ENCODE results near the gene FAM43B. TPM values are rescaled to one million over a fixed set of nuclear protein-coding genes. Genes with fewer than 3 reads are reported as not detected.
"Not testable (repeated sequence)": the region's sequence is repeated elsewhere in the genome, so short reads cannot be mapped to it uniquely, and the experiment has no call there.

Gene FAM43B
- total and polyA plus RNA-seq, 2 experiments from 2014 or later, result 0.66 to 3.0 TPM

DNA sequence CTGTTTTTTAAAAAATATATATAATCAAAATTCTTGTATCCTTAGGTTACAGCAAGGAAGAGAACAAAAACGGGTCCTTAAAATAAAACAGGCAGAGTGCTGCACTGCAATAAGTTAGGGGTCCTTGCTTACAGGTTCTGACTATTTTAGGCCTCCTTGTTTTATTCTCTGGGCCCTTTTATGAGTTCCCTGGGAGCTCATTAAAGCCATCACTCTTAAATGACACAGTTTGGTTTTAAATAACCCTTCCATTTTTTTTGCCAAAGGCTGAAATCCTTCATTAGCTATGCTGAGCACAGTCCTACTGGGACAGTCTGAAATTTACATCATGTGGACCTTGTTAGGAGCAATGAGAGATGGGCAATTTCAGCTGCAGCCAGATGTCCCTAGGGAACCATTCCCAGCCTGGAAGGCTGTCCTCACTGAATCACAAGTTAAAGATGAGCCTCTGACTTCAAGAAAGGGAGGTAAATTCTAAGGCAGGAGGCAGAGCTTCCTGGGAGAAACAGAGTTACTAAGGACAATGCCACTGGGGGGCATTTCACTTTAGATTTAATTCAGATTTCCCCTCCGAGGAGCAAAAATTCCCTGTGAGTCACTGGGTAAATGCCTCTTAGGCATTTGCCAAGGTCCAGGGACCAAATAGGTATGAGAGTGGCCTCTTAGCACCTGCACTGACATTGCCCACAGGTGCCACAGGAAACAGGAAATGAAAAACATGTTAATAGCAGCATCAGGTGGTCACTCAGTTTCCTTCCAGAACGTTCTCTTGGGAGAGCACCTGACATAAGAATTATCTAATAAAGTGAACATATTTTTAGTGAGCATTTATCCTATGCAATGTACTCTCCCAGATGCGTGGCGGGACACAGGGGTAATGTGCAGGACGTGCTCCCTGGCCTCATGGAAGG, 40.6 kb upstream of the FAM43B start:
- TF ChIP-seq NANOG (IDR thresholded peaks at IDR 0.05; ENCODE audit: borderline replicate concordance) (no peak), POLR2AphosphoS5 (IDR thresholded peaks at IDR 0.05; ENCODE audit: low read depth) (no peak), JUNB (IDR thresholded peaks at IDR 0.05; ENCODE audit: unreplicated experiment) (no peak), ZNF114 (CRISPR knock-in tag; IDR thresholded peaks at IDR 0.05) (no peak), CREB1 (CRISPR knock-in tag; IDR thresholded peaks at IDR 0.05; ENCODE audit: low read depth) (no peak)
- Histone ChIP-seq H3K9me2 (ENCODE audit: insufficient read depth) (no peaks in the 10 kb centered on the region), H3K79me2 (replicated peaks; ENCODE audit: insufficient read depth) (peaks cover 11% of the 10 kb centered on the region), H3K4me3 (no peak overlapping the region), H3K27ac (ENCODE audit: low read depth) (no peak overlapping the region), H4K20me1 (replicated peaks; ENCODE audit: insufficient read depth) (0 out of 2 replicates have a peak, but pooled peaks cover 2% of the 10 kb centered on the region), H3K4me2 (no peak overlapping the region), H3F3A (replicated peaks; ENCODE audit: low read depth) (no peaks in the 10 kb centered on the region), H3K4me1 (ENCODE audit: insufficient read depth) (no peaks in the 10 kb centered on the region; the same call in 1 of the 2 replicates), H2AFZ (no peak overlapping the region), H3K27me3 (ENCODE audit: insufficient read depth) (no peaks in the 10 kb centered on the region), H3K36me3 (ENCODE audit: insufficient read depth) (no peaks in the 10 kb centered on the region)
- H3K4me1 Mint-ChIP-seq, result peaks cover 4% of the 10 kb centered on the region; the same call in 2 of the 3 replicates
- DNase-seq (ENCODE audit: low spot score) (no peak), ATAC-seq (no peak)
- no peaks in the 10 kb centered on the region for H3K36me3 Mint-ChIP-seq (ENCODE audit: low read depth)
- no peaks in the 10 kb centered on the region for H3K9me3 Mint-ChIP-seq
- H3K27ac Mint-ChIP-seq, result no peak overlapping the region
- H3K4me3 Mint-ChIP-seq, result no peak overlapping the region
- H3K27me3 Mint-ChIP-seq (ENCODE audit: insufficient read depth, low read depth, poor library complexity), result peaks cover 13% of the 10 kb centered on the region

DNA sequence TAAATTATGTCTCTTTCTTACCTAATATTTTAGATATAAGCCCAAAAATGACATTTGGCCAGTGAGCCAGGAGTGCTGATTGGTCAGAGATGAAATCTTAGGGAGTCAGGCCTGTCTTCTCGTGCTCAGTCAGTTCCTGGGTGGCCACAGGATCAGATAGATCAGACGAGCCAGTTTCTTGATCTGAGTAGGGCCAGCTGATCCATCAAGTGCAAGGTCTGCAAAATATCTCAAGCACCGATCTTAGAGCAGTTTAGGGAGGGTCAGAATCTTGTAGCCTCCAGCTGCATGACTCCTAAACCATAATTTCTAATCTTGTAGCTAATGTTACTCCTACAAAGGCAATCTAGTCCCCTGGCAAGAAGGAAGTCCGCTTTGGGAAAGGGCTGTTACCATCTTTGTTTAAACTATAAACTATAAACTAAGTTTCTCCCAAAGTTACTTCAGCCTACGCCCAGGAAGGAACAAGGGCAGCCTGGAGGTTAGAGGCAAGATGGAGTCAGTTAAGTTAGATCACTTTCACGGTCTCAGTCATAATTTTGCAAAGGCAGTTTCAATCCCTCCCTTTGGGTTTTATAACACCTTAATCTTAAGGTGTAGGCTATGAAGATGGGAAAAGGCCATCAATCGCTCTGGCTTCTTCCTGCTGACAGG, 32.6 kb upstream of the FAM43B start:
- H2AFZ ChIP-seq; H3K36me3 ChIP-seq (ENCODE audit: insufficient read depth); H3F3A ChIP-seq (replicated peaks; ENCODE audit: low read depth); DNase-seq (ENCODE audit: low spot score); H3K4me1 ChIP-seq (ENCODE audit: insufficient read depth); H3K4me1 Mint-ChIP-seq; H3K27ac ChIP-seq (ENCODE audit: low read depth); H3K4me2 ChIP-seq; H3K27me3 Mint-ChIP-seq (ENCODE audit: insufficient read depth, low read depth, poor library complexity); H3K36me3 Mint-ChIP-seq (ENCODE audit: low read depth); H3K4me3 ChIP-seq; H3K27ac Mint-ChIP-seq; H3K9me3 Mint-ChIP-seq; H3K79me2 ChIP-seq (replicated peaks; ENCODE audit: insufficient read depth); H3K9me2 ChIP-seq (ENCODE audit: insufficient read depth); H3K4me3 Mint-ChIP-seq; H4K20me1 ChIP-seq (replicated peaks; ENCODE audit: insufficient read depth); H3K27me3 ChIP-seq (ENCODE audit: insufficient read depth); ATAC-seq: not testable (repeated sequence)

DNA sequence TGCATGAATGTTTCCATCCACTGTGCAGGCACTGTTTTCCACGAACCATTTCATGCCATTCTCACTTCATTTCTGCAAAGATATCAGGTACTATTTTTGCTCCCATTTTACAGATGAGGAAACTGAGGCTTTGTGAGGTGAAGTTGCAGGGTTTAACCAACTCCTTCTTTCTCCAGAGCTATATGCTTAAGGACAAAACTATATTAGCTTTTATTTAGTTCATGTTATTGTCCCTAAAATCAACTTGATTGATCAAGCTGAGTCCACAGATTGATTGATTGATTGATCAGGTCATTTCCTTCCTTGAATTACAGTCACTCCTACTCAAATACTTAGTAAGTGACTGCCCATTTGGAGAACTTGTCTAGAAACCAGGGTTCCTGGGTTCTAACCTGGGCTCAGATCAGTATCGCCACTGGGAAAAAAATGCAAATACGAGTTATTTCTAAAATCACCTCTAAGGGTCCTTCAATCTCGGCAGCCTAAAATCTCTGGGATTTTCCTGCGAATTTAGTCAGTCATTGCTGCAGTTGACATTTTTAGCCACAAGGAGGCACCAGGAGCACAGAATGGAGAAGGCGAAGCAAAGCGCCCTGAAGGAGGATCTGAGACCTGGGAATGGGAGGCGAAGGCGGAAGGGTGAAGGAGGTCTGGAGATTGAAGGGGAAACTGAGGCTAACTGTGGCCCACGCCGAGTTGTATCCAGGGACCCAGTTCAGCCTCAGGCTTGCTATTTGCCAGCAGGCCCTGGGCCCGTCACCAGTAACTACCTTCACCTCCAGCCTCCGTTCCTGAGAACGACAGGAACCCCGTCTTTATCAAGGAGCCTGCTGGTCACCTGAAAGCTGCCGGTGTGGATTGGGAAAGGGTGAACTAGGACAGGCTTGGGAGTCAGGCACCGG, 30.2 kb upstream of the FAM43B start:
- DNase-seq (ENCODE audit: low spot score) (peak; percentile 96), ATAC-seq (peak; percentile 93)
- H3K9me2 ChIP-seq (ENCODE audit: insufficient read depth), result no peaks in the 10 kb centered on the region
- TF ChIP-seq ZNF331 (CRISPR knock-in tag; IDR thresholded peaks at IDR 0.05; ENCODE audit: low read depth), result no peak
- TF ChIP-seq, protein P1, sequence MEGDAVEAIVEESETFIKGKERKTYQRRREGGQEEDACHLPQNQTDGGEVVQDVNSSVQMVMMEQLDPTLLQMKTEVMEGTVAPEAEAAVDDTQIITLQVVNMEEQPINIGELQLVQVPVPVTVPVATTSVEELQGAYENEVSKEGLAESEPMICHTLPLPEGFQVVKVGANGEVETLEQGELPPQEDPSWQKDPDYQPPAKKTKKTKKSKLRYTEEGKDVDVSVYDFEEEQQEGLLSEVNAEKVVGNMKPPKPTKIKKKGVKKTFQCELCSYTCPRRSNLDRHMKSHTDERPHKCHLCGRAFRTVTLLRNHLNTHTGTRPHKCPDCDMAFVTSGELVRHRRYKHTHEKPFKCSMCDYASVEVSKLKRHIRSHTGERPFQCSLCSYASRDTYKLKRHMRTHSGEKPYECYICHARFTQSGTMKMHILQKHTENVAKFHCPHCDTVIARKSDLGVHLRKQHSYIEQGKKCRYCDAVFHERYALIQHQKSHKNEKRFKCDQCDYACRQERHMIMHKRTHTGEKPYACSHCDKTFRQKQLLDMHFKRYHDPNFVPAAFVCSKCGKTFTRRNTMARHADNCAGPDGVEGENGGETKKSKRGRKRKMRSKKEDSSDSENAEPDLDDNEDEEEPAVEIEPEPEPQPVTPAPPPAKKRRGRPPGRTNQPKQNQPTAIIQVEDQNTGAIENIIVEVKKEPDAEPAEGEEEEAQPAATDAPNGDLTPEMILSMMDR (conservative IDR thresholded peaks at IDR 0.05; ENCODE audit: low read depth in 2 of 2), result peak; percentile 95 to 99
- Mint-ChIP-seq H3K27me3 (ENCODE audit: insufficient read depth, low read depth, poor library complexity) (peaks cover 8% of the 10 kb centered on the region), H3K4me3 (peak overlapping the region; percentile 26), H3K36me3 (ENCODE audit: low read depth) (no peaks in the 10 kb centered on the region), H3K9me3 (no peaks in the 10 kb centered on the region; the same call in 2 of the 3 replicates), H3K4me1 (peaks cover 2% of the 10 kb centered on the region; the same call in 1 of the 3 replicates), H3K27ac (no peak overlapping the region)
- peak overlapping the region; percentile 88 for H2AFZ ChIP-seq
- H3K4me2 ChIP-seq, result peak overlapping the region; percentile 63; the same call in 1 of the 2 replicates
- H3F3A ChIP-seq (replicated peaks; ENCODE audit: low read depth), result no peaks in the 10 kb centered on the region
- H3K79me2 ChIP-seq (replicated peaks; ENCODE audit: insufficient read depth), result no peaks in the 10 kb centered on the region
- H4K20me1 ChIP-seq (replicated peaks; ENCODE audit: insufficient read depth), result no peaks in the 10 kb centered on the region
- H3K4me1 ChIP-seq (ENCODE audit: insufficient read depth), result no peaks in the 10 kb centered on the region
- no peaks in the 10 kb centered on the region for H3K36me3 ChIP-seq (ENCODE audit: insufficient read depth)
- no peak overlapping the region for H3K27ac ChIP-seq (ENCODE audit: low read depth)
- H3K4me3 ChIP-seq, result peak overlapping the region; percentile 40
- H3K27me3 ChIP-seq (ENCODE audit: insufficient read depth), result no peaks in the 10 kb centered on the region
